GM19455 (cell line): ENCODE results near the gene CNTFR.
A peak's percentile ranks its signal among the peaks of the same experiment; 100 is the strongest.

Source experiments
- ATAC-seq: cut with Tn5 transposase; IDR thresholded peaks from one replicate; pipeline ENCODE4 v1.9.1; 2021; ENCODE audit not compliant: unreplicated experiment

The CNTFR gene

DNA sequence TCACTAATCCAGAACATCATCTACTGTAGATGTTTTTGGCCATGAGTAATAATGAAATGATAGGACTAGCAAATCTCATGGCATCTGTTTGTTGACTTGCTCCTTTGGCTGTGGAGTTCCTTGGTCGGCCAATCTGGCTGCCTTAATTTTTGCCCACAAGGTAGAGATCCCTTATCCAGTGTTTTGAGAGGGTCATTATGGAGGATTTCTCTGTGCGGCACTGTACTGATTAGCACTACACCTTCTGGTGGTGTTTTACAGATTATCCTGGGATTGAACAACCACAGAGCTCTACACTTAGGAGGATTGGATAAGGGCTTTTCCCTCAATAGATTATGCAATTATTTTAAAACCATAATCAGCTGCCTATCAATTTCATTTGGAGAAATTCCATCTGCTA lies 63.5 kb downstream of the CNTFR start:
- no peak for ATAC-seq

DNA sequence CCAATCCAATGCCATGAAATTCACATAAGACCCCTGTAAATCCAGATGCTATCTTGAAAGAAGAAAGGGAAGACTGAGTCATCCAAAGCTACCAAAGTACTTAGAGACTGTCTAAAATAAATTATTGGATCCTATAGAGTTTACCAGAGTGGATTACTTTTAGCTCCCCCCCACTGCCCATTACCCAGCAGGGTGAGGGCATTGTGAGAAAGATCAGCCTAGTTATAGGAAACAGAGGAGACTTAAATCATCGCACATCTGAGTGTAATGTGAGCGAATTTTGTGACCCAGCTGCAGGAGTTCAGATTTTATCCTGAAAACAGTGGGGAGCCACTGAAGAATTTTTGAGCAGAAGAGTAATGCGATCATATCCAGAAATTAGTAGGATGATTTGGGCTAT lies 65.2 kb downstream of the CNTFR start:
- ATAC-seq: no peak

GRCh38 chr9:34522971-34523797 lies 66.3 kb downstream of the CNTFR start, which contains the start of gene ENHO:
Gene ENHO (minus strand): TSS chr9:34522990. CDS start chr9:34521695, 1,295 bp downstream.
- ATAC-seq: peak; percentile 81

- ATAC-seq: peak; percentile 26
These were observed 67.2 kb downstream of the CNTFR start for GRCh38 chr9:34522091-34522887.

- ATAC-seq: no peak
These were observed 68.0 kb downstream of the CNTFR start for GRCh38 chr9:34521406-34522045.

DNA sequence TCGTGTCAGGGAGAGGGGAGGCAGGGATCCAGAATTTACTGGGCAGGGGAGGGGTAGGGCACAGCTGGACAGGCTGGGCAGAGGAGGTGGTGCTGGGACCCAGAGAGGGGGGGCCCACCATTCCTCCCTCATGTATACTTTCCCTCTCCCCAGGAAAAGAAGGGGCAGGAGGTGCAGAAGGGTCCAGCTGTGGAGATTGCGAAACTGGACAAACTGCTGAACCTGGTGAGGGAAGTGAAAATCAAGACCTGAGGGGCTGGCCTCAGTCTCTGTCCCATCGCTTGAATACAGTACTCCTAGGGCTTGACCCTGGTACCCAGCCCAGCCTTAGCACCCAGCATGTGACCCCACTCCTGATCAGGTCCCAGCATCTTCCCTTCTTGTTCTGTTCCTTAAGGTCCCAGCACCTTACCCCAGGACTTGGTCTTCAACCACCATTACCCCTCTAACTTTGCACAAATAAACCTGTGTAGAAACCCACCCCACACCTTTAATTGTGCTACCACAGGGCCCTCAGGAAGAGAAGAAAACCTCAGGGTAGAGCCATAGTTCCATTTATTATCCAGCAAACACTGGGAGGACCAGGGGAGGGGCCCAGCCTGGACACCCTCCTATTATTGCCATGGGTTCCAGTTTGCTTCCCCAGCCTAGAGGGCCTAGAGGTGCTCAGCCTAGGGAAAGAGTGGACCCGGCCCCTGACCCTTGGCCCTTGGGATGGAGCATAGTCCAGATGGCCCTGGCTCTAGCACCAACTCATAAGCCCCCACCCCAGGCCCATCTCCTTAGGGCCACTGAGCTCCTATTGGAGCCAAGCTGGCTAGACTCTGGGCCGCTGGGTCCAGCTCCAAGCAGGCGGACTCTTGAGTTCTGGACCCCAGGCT lies 68.8 kb downstream of the CNTFR start:
- ATAC-seq: no peak

DNA sequence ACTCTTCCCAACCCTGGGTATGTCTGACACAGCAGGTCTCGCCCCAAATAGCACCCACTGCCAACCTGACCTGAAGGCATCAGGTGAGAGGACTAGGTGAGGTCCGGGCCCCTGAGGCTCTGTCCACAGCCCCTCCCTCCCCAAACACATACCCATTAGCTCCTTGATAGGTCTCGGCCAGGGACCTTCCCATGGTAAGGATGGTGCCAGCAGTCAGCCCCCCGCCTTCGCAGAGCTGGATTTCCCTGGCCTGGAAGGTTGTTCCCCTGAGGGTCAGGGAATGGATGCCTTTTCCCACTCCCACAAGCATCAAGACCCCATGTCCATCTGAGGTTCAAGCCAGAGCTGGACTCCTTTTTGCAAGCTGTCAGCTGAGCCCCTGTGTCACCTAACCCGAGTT lies 69.4 kb downstream of the CNTFR start:
- ATAC-seq: no peak

DNA sequence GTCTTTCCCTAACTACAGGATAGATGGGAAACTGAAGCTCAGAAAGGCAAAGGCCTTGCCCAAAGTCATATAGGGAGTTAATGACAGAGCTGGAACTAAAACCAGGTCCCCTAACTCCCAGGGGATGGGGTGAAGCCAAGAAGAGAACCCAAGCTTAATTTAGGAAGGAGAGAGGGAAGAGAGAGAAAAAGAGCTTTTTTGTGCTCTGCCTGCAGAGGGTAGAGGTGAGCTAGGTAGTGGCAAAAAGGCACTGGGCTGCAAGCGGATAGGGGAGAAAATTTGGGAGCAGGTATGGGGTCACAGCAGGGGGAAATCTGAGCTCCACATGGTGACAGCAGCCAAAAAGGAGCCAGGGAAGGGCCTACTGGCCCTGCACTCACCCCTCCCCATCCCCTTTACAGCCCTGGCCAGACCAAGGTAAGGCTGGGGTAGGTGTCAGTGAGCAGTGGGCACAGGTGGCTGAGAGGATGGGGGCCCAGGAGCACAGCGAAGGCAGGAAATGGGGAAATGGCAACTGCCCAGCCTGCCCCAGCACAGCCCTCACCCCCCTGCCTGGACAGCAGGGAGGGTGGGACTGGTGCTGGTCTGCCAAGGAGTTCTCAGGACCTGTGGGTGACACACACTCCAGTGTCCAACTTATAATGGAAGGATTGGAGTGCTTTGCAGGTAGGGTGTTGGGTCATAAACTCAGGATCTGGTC lies 70.1 kb downstream of the CNTFR start:
- no peak for ATAC-seq

DNA sequence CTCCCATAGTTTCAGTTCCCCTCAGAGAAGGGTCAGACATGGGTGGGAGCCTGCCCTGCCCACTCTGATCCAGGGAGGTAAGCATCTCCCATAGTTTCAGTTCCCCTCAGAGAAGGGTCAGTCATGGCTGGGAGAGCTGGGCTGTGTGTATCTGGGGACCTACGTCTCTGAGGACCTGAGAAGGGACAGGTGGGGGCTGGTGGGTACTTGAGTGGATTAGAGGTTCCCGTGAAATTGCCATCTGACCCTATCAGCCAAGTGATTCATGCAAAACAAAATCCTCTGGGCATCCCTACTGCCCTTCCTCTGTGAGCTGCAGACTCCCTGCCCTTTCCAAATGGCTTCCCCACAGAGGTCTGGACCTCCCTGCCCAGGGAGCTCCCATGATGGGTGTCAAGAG lies 70.6 kb downstream of the CNTFR start:
- ATAC-seq: no peak

- no peak for ATAC-seq
These were observed 71.4 kb downstream of the CNTFR start for GRCh38 chr9:34518110-34518616.

DNA sequence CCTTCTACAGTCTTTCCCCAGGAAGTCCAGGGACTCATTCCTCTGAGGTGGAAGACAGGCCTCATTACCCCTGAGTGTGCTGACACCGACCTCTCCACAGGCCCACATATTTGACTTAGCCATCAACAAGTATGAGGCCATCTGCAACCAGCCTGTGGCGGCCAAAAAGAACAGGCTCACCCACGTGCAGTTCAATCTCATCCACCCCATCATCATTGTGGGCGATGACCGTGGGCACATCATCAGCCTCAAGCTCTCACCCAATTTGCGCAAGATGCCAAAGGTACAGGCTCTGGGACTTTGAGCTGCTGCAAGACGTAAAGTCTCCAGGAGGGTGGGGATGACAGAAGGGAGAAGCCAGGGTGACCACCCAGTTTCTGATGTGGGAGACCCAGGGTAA lies 72.3 kb downstream of the CNTFR start:
- no peak for ATAC-seq

DNA sequence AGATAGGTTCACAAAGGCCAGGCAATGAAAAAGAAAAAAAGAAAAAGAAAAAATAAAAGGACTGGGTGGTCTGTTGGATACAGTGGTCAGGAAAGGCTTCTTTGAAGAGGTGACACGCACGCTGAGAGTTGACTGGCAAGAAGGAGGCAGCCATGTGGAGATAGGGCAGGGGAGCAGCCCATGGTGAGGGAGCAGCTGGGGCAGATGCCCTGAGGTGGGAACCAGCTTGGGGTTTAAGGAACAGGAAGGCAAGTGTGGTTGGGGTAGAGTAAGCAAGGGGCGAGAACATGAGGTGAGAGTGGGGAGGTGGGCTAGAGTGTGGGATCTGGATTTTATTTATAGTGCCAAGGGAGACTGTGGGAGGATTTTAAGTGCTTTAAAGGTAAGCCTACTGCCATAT lies 73.6 kb downstream of the CNTFR start:
- ATAC-seq: no peak

DNA sequence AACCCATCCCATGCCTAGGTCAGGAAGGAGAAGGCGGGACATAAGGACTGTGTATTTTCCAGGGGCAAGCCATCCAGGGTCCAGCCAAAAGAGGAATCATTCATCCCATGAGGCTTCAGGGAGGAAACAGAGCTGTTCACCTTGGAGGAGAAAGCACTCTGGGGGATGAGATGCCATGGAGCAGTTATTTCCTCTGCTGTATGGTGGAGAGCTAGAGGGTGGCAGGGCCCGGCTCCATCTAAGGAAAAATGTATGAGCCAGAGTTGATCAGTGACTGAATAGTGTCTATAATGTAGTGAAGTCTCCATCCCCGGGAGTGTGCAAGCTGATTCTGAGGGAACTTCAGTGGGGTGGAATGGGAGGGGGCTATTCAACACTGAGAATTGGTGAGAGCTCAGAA lies 74.7 kb downstream of the CNTFR start:
- no peak for ATAC-seq

- ATAC-seq: no peak
These were observed 75.1 kb downstream of the CNTFR start for GRCh38 chr9:34514401-34514800.

GRCh38 chr9:34513567-34514214 lies 75.8 kb downstream of the CNTFR start:
- ATAC-seq: no peak

DNA sequence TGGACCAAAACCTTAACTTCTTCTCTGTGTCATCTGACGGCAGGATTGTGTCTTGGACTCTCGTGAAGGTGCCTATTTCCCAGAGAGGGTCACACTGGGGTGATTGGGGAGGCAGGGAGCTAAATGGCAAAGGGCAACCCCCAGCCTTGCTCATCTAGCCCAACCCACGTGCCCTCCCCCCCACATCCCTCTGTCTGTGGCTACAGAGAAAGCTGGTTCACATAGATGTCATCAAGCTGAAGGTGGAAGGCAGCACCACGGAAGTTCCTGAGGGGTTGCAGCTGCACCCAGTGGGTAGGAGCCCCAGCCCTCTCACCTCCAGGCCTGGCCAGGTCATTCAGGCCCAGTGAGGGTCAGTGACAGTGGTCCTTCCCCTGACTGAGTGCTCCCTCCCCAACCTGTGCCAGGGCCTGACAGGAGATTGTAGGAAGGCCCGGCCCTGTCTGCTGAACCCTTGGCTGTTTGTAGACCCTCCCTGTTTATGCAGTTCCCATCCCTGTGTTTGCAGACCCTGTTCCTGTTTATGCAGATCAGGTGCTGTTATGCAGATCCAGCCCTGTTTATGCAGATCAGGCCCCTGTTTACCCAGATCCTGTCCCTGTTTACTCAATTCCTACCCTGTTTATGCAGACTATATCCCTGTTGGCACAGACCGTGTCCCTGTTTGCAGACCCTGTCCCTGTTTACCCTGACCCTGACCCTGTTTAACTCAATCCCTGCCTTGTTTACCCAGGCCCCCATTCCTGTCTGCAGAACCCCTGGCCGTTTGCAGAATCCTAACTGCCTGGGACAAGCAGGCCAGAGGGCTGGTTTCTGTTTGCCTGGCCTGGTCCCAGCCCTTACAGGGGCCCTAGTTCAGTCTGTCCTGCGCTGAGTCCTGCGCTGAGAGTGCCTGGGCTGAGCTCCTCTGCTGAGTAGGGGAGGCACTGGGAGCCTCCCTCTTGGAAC lies 77.1 kb downstream of the CNTFR start:
- ATAC-seq: no peak

- ATAC-seq: no peak
These were observed 78.7 kb downstream of the CNTFR start for GRCh38 chr9:34510497-34511468.
